A673 (cell line): ENCODE measurements around the gene ADAMTS6.

Experiments
- EZH2 ChIP-seq: fragments of 200-600 bp; sonication (generic); IDR thresholded peaks from 2 replicates; pipeline ENCODE4 v1.6.1; 2017; ENCODE audit warnings: borderline replicate concordance, low read depth, mild to moderate bottlenecking, mixed read lengths, antibody characterized with exemption, low read length; ENCODE audit not compliant: poor library complexity, severe bottlenecking
- TF ChIP-seq, protein P1 (sequence below): fragments of 300-800, 200-600 bp; sonication (generic); conservative IDR thresholded peaks from 2 replicates; pipeline ENCODE4 v1.5.1; 2017; ENCODE audit warnings: low read depth, mild to moderate bottlenecking, antibody characterized with exemption, low read length, moderate library complexity, mixed read lengths

DNA sequence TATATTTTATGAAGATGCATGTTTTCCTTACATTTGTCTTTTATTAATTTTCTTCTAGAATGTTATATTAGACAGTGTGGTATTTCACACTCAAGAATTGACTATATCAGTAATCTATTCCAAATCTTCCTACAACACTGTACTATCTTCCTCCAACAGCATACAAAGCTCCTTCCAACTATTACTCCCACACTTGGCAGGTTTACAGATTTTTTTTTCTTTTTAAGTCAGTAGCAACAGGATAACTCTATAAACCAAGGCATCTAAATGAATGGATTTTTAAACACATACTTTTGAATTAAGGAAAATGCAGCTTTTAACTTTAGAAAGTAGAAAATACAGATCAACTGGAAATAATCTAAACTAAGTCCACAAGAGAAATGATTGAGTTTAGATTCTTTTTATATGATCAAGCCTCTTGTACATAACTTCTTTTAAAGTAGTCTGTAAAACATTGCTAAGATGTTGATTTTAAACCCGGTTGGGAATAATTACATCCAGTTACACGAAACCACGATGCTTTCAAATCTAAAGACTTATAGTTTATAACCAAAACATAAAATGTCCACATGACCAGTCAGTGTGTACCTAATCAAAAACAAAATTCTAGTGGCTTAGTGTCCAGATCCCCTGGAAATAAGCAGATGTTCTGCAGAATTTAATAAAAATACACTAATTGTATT, 281.6 kb downstream of the ADAMTS6 start:
- TF ChIP-seq, protein P1, sequence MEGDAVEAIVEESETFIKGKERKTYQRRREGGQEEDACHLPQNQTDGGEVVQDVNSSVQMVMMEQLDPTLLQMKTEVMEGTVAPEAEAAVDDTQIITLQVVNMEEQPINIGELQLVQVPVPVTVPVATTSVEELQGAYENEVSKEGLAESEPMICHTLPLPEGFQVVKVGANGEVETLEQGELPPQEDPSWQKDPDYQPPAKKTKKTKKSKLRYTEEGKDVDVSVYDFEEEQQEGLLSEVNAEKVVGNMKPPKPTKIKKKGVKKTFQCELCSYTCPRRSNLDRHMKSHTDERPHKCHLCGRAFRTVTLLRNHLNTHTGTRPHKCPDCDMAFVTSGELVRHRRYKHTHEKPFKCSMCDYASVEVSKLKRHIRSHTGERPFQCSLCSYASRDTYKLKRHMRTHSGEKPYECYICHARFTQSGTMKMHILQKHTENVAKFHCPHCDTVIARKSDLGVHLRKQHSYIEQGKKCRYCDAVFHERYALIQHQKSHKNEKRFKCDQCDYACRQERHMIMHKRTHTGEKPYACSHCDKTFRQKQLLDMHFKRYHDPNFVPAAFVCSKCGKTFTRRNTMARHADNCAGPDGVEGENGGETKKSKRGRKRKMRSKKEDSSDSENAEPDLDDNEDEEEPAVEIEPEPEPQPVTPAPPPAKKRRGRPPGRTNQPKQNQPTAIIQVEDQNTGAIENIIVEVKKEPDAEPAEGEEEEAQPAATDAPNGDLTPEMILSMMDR = no peak
- TF ChIP-seq EZH2 = no peak
